OCI-LY1 (cell line): ENCODE measurements around the gene JPH2.

Source experiments
- H2AFZ ChIP-seq: fragments of 200-600 bp; sonication (generic), shearing (Covaris generic); 2 replicates; pipeline ENCODE4 v1.6.0; 2014; ENCODE audit warnings: antibody characterized with exemption, mild to moderate bottlenecking, low read length
- H3F3A ChIP-seq: fragments of 200-600 bp; sonication (generic), shearing (Covaris generic); 2 replicates; pipeline ENCODE4 v1.6.0; 2014; ENCODE audit warnings: mild to moderate bottlenecking, antibody characterized with exemption, low read length, moderate library complexity; ENCODE audit not compliant: insufficient read depth
- H3K27ac ChIP-seq: fragments of 200-600 bp; sonication (generic); 2 replicates; pipeline ENCODE4 v1.5.1; 2014; ENCODE audit warnings: low read length, mixed run types, mild to moderate bottlenecking, low read depth; ENCODE audit not compliant: poor library complexity, severe bottlenecking
- H3K27me3 ChIP-seq: fragments of 200-600 bp; sonication (generic); 2 replicates; pipeline ENCODE4 v1.6.0; 2014; ENCODE audit warnings: antibody characterized with exemption, mild to moderate bottlenecking, low read length, moderate library complexity; ENCODE audit not compliant: insufficient read depth
- H3K36me3 ChIP-seq: fragments of 200-600 bp; sonication (generic); 2 replicates; pipeline ENCODE4 v1.6.1; 2014; ENCODE audit warnings: mild to moderate bottlenecking, antibody characterized with exemption, low read length, moderate library complexity, mixed read lengths; ENCODE audit not compliant: insufficient read depth
- H3K4me1 ChIP-seq: fragments of 200-600 bp; sonication (generic); 2 replicates; pipeline ENCODE4 v1.5.1; 2014; ENCODE audit warnings: mild to moderate bottlenecking, low read length, moderate library complexity; ENCODE audit not compliant: insufficient read depth, severe bottlenecking
- H3K4me2 ChIP-seq: fragments of 200-600 bp; sonication (generic), shearing (Covaris generic); 2 replicates; pipeline ENCODE4 v1.6.1; 2014; ENCODE audit warnings: low read length
- H3K4me3 ChIP-seq: fragments of 200-600 bp; sonication (generic); 2 replicates; pipeline ENCODE4 v1.5.1; 2014; ENCODE audit warnings: low read length, low read depth, mild to moderate bottlenecking, mixed read lengths; ENCODE audit not compliant: poor library complexity, severe bottlenecking
- H3K79me2 ChIP-seq: fragments of 200-600 bp; shearing (Covaris generic); 2 replicates; pipeline ENCODE4 v1.6.1; 2016; ENCODE audit warnings: mixed run types, low read length, mixed read lengths; ENCODE audit not compliant: insufficient read depth
- H3K9ac ChIP-seq: fragments of 200-600 bp; sonication (generic), shearing (Covaris generic); 2 replicates; pipeline ENCODE4 v1.6.1; 2014; ENCODE audit warnings: mild to moderate bottlenecking, low read length, mixed read lengths
- H3K9me2 ChIP-seq: fragments of 200-600 bp; sonication (generic), shearing (Covaris generic); 2 replicates; pipeline ENCODE4 v1.6.1; 2014; ENCODE audit warnings: low read depth, mild to moderate bottlenecking, low read length, mixed read lengths
- H3K9me3 ChIP-seq: fragments of 200-600 bp; shearing (Covaris generic); 2 replicates; pipeline ENCODE4 v1.6.1; 2014; ENCODE audit warnings: low read length, mixed read lengths
- H4K20me1 ChIP-seq: fragments of 200-600 bp; sonication (generic), shearing (Covaris generic); 2 replicates; pipeline ENCODE4 v1.6.0; 2016; ENCODE audit warnings: mild to moderate bottlenecking, low read length; ENCODE audit not compliant: insufficient read depth
- CTCF ChIP-seq: fragments of 200-600 bp; sonication (generic), shearing (Covaris generic); IDR thresholded peaks from 2 replicates; pipeline ENCODE4 v1.5.1; 2017; ENCODE audit warnings: mild to moderate bottlenecking, antibody characterized with exemption, low read length, moderate library complexity, mixed read lengths
- EZH2 ChIP-seq: fragments of 200-600 bp; sonication (generic), shearing (Covaris generic); IDR thresholded peaks from 2 replicates; pipeline ENCODE4 v1.8.0; 2017; ENCODE audit warnings: borderline replicate concordance, mixed run types, mild to moderate bottlenecking, antibody characterized with exemption, low read length, moderate library complexity, mixed read lengths

The JPH2 gene

GRCh38 chr20:44199877-44200276 lies 12.9 kb upstream of the JPH2 start:
- Histone ChIP-seq H3K27ac (no peak overlapping the region), H3K4me3 (no peak overlapping the region), H3F3A (no peaks in the 10 kb centered on the region), H3K9me3 (no peaks in the 10 kb centered on the region), H3K27me3 (no peaks in the 10 kb centered on the region), H3K4me2 (no peak overlapping the region), H3K79me2 (no peaks in the 10 kb centered on the region), H3K4me1 (no peaks in the 10 kb centered on the region), H2AFZ (no peak overlapping the region), H4K20me1 (0 out of 2 replicates have a peak, but pooled peaks cover 2% of the 10 kb centered on the region), H3K9ac (no peak overlapping the region), H3K9me2 (no peaks in the 10 kb centered on the region), H3K36me3 (peaks cover 82% of the 10 kb centered on the region)
- no peak for TF ChIP-seq CTCF
- no peak for TF ChIP-seq EZH2

- Histone ChIP-seq H3F3A (no peaks in the 10 kb centered on the region), H3K9ac (no peak overlapping the region), H4K20me1 (0 out of 2 replicates have a peak, but pooled peaks cover 2% of the 10 kb centered on the region), H3K9me3 (no peaks in the 10 kb centered on the region), H3K4me3 (no peak overlapping the region), H3K79me2 (no peaks in the 10 kb centered on the region), H3K27ac (no peak overlapping the region), H3K27me3 (no peaks in the 10 kb centered on the region), H3K9me2 (no peaks in the 10 kb centered on the region), H2AFZ (no peak overlapping the region), H3K4me2 (no peak overlapping the region), H3K4me1 (no peaks in the 10 kb centered on the region), H3K36me3 (peaks cover 77% of the 10 kb centered on the region)
- TF ChIP-seq CTCF (no peak), EZH2 (no peak)
Measured at GRCh38 chr20:44198872-44199271, 11.9 kb upstream of the JPH2 start.

- H3K4me1 ChIP-seq, result no peaks in the 10 kb centered on the region
- H3K36me3 ChIP-seq, result peaks cover 53% of the 10 kb centered on the region
- H3K9me2 ChIP-seq, result no peaks in the 10 kb centered on the region
- H3K9ac ChIP-seq, result no peak overlapping the region
- H3K9me3 ChIP-seq, result no peaks in the 10 kb centered on the region
- H3K27ac ChIP-seq, result no peak overlapping the region
- H4K20me1 ChIP-seq, result 0 out of 2 replicates have a peak, but pooled peaks cover 2% of the 10 kb centered on the region
- no peak overlapping the region for H3K4me3 ChIP-seq
- H3F3A ChIP-seq, result no peaks in the 10 kb centered on the region
- H3K4me2 ChIP-seq, result no peak overlapping the region
- peaks cover 3% of the 10 kb centered on the region; the same call in 1 of the 2 replicates for H3K27me3 ChIP-seq
- H3K79me2 ChIP-seq, result no peaks in the 10 kb centered on the region
- TF ChIP-seq EZH2 (no peak), CTCF (peak; percentile 12; the same call in 1 of the 2 replicates)
- H2AFZ ChIP-seq, result no peak overlapping the region
Measured at GRCh38 chr20:44196271-44196670, 9.3 kb upstream of the JPH2 start.
